Measurements from ENCODE around the gene NHS. TPM values are rescaled to one million over a fixed set of nuclear protein-coding genes. Genes with fewer than 3 reads are reported as not detected.

Gene NHS
- total RNA-seq, 2 experiments from 2014 or later = 0.54 to 1.2 TPM

GRCh38 chrX:17710871-17711301 is 335.9 kb downstream of the NHS start:
- H3K36me3 Mint-ChIP-seq (ENCODE audit: low read depth) = no peaks in the 10 kb centered on the region
- CTCF ChIA-PET = interaction anchor here (0.5 kb wide), 1 partner anchor 881 kb away, joined by 3 read pairs; no protein-coding TSS in a partner anchor
- H3K4me1 Mint-ChIP-seq = no peaks in the 10 kb centered on the region
- no peaks in the 10 kb centered on the region for H3K9me3 Mint-ChIP-seq
- DNase-seq = no peak
- POLR2A ChIA-PET = no interaction called here
- no peaks in the 10 kb centered on the region for H3K27me3 Mint-ChIP-seq
- H3K27ac Mint-ChIP-seq = no peak overlapping the region
- H3K4me3 Mint-ChIP-seq = no peak overlapping the region

GRCh38 chrX:17713288-17713687 is 338.3 kb downstream of the NHS start:
- ChIA-PET POLR2A (no interaction called here), CTCF (interaction anchor here (0.6 to 0.7 kb wide), 2 partner anchors 12 to 819 kb away, joined by 3 to 4 read pairs; no protein-coding TSS in a partner anchor)
- H3K4me3 Mint-ChIP-seq = no peak overlapping the region
- H3K36me3 Mint-ChIP-seq (ENCODE audit: low read depth) = no peaks in the 10 kb centered on the region
- no peaks in the 10 kb centered on the region for H3K27me3 Mint-ChIP-seq
- H3K4me1 Mint-ChIP-seq = no peaks in the 10 kb centered on the region
- no peak overlapping the region for H3K27ac Mint-ChIP-seq
- no peak for DNase-seq
- no peaks in the 10 kb centered on the region for H3K9me3 Mint-ChIP-seq

GRCh38 chrX:17718649-17719165 is 343.7 kb downstream of the NHS start:
- Mint-ChIP-seq H3K27me3 (no peaks in the 10 kb centered on the region), H3K27ac (no peak overlapping the region), H3K4me3 (no peak overlapping the region), H3K9me3 (no peaks in the 10 kb centered on the region), H3K36me3 (ENCODE audit: low read depth) (no peaks in the 10 kb centered on the region), H3K4me1 (no peaks in the 10 kb centered on the region)
- DNase-seq = no peak
- CTCF ChIA-PET = no interaction called here
- POLR2A ChIA-PET = no interaction called here

GRCh38 chrX:17719711-17720110 is 344.7 kb downstream of the NHS start:
- Mint-ChIP-seq H3K27ac (no peak overlapping the region), H3K9me3 (no peaks in the 10 kb centered on the region), H3K27me3 (no peaks in the 10 kb centered on the region), H3K4me1 (no peaks in the 10 kb centered on the region), H3K4me3 (no peak overlapping the region), H3K36me3 (ENCODE audit: low read depth) (no peaks in the 10 kb centered on the region)
- ChIA-PET POLR2A (no interaction called here), CTCF (no interaction called here)
- DNase-seq = no peak

GRCh38 chrX:17721715-17722114 is 346.7 kb downstream of the NHS start:
- Mint-ChIP-seq H3K9me3 (no peaks in the 10 kb centered on the region), H3K4me1 (no peaks in the 10 kb centered on the region), H3K36me3 (ENCODE audit: low read depth) (no peaks in the 10 kb centered on the region), H3K27me3 (no peaks in the 10 kb centered on the region), H3K4me3 (no peak overlapping the region), H3K27ac (no peak overlapping the region)
- ChIA-PET POLR2A (no interaction called here), CTCF (no interaction called here)
- no peak for DNase-seq

- H3K27ac Mint-ChIP-seq = no peak overlapping the region
- DNase-seq = no peak
- POLR2A ChIA-PET = no interaction called here
- H3K4me1 Mint-ChIP-seq = no peaks in the 10 kb centered on the region
- no peaks in the 10 kb centered on the region for H3K9me3 Mint-ChIP-seq
- H3K36me3 Mint-ChIP-seq (ENCODE audit: low read depth) = no peaks in the 10 kb centered on the region
- CTCF ChIA-PET = interaction anchor here (0.5 kb wide), 1 partner anchor 11 kb away, joined by 3 read pairs; no protein-coding TSS in a partner anchor
- no peaks in the 10 kb centered on the region for H3K27me3 Mint-ChIP-seq
- H3K4me3 Mint-ChIP-seq = no peak overlapping the region
These were observed 350.2 kb downstream of the NHS start for GRCh38 chrX:17725181-17725580.

- DNase-seq = no peak
- Mint-ChIP-seq H3K27me3 (peaks cover 7% of the 10 kb centered on the region), H3K4me1 (no peaks in the 10 kb centered on the region), H3K36me3 (ENCODE audit: low read depth) (no peaks in the 10 kb centered on the region), H3K9me3 (no peaks in the 10 kb centered on the region), H3K27ac (no peak overlapping the region), H3K4me3 (no peak overlapping the region)
- ChIA-PET POLR2A (no interaction called here), CTCF (no interaction called here)
These were observed 357.3 kb downstream of the NHS start for GRCh38 chrX:17732138-17732783.

- no peak overlapping the region for H3K27ac Mint-ChIP-seq
- CTCF ChIA-PET = no interaction called here
- peaks cover 24% of the 10 kb centered on the region for H3K27me3 Mint-ChIP-seq
- POLR2A ChIA-PET = no interaction called here
- DNase-seq = no peak
- H3K9me3 Mint-ChIP-seq = no peaks in the 10 kb centered on the region
- H3K36me3 Mint-ChIP-seq (ENCODE audit: low read depth) = no peaks in the 10 kb centered on the region
- peaks cover 22% of the 10 kb centered on the region for H3K4me1 Mint-ChIP-seq
- no peak overlapping the region for H3K4me3 Mint-ChIP-seq
These were observed 360.4 kb downstream of the NHS start for GRCh38 chrX:17735406-17735805.

- Mint-ChIP-seq H3K4me3 (peak overlapping the region; percentile 89), H3K4me1 (peaks cover 25% of the 10 kb centered on the region), H3K9me3 (no peaks in the 10 kb centered on the region), H3K36me3 (ENCODE audit: low read depth) (no peaks in the 10 kb centered on the region), H3K27me3 (peaks cover 32% of the 10 kb centered on the region), H3K27ac (peak overlapping the region; percentile 89)
- ChIA-PET CTCF (interaction anchor here (0.7 kb wide), 1 partner anchor 10 kb away, joined by 3 read pairs; no protein-coding TSS in a partner anchor), POLR2A (no interaction called here)
- DNase-seq = no peak
These were observed 361.5 kb downstream of the NHS start for GRCh38 chrX:17736478-17736855.

- CTCF ChIA-PET = no interaction called here
- POLR2A ChIA-PET = no interaction called here
- no peaks in the 10 kb centered on the region for H3K9me3 Mint-ChIP-seq
These were observed 362.1 kb downstream of the NHS start, which contains the start of gene SCML1 for GRCh38 chrX:17736856-17737709. Gene SCML1, plus strand, starts transcription at chrX:17737493. Its CDS starts 6,694 bp downstream, at chrX:17744187.

GRCh38 chrX:17737710-17737985 is 362.6 kb downstream of the NHS start:
- no peaks in the 10 kb centered on the region for H3K36me3 Mint-ChIP-seq (ENCODE audit: low read depth)
- CTCF ChIA-PET = no interaction called here
- no peak for DNase-seq
- POLR2A ChIA-PET = no interaction called here
- peak overlapping the region; percentile 89 for H3K4me3 Mint-ChIP-seq
- H3K27me3 Mint-ChIP-seq = peaks cover 39% of the 10 kb centered on the region
- peaks cover 25% of the 10 kb centered on the region for H3K4me1 Mint-ChIP-seq
- H3K9me3 Mint-ChIP-seq = no peaks in the 10 kb centered on the region
- H3K27ac Mint-ChIP-seq = peak overlapping the region; percentile 89

More at GRCh38 chrX:17736856-17737709, 362.1 kb downstream of the NHS start, which contains the start of gene SCML1:
- Mint-ChIP-seq H3K4me1 (peaks cover 25% of the 10 kb centered on the region), H3K4me3 (peak within 1 kb of the TSS; percentile 89), H3K36me3 (ENCODE audit: low read depth) (no peaks in the 10 kb centered on the region), H3K27me3 (peaks cover 34% of the 10 kb centered on the region), H3K27ac (peak within 1 kb of the TSS; percentile 89)
- peak; percentile 90 for DNase-seq

GRCh38 chrX:17737986-17738713 is 363.1 kb downstream of the NHS start:
- Mint-ChIP-seq H3K27ac (peak overlapping the region; percentile 89), H3K27me3 (peaks cover 42% of the 10 kb centered on the region), H3K9me3 (no peaks in the 10 kb centered on the region), H3K4me3 (peak overlapping the region; percentile 89), H3K36me3 (ENCODE audit: low read depth) (no peaks in the 10 kb centered on the region), H3K4me1 (peaks cover 25% of the 10 kb centered on the region)
- peak; percentile 56 for DNase-seq
- CTCF ChIA-PET = no interaction called here
- POLR2A ChIA-PET = no interaction called here

Measured in activated CD4-positive, alpha-beta T cell treated with anti-CD3 and anti-CD28 coated beads, Interleukin-2, amount 10 ng/mL, durations not matched to agents 7 days and 5 days (primary cell).